Activated T-cell treated with anti-CD3 and anti-CD28 coated beads, Interleukin-2, amount 50 U/mL, for 24 hours (primary cell): ENCODE results near the gene LAMA5.

Experiments used
- DNase-seq: peaks from one replicate; pipeline ENCODE4 v3.0.0-alpha.2; 2020
- H3K27ac Mint-ChIP-seq: 2 replicates; pipeline ENCODE4 v1.8.0; 2020; ENCODE audit warnings: mild to moderate bottlenecking, mixed read lengths
- H3K27me3 Mint-ChIP-seq: 2 replicates; pipeline ENCODE4 v1.8.0; 2020; ENCODE audit warnings: mixed read lengths
- H3K36me3 Mint-ChIP-seq: 2 replicates; pipeline ENCODE4 v1.8.0; 2020; ENCODE audit warnings: low read depth, mixed read lengths
- H3K4me1 Mint-ChIP-seq: 2 replicates; pipeline ENCODE4 v1.8.0; 2020; ENCODE audit warnings: low read depth, mixed read lengths
- H3K4me3 Mint-ChIP-seq: 2 replicates; pipeline ENCODE4 v1.8.0; 2020; ENCODE audit warnings: mild to moderate bottlenecking, moderate library complexity, mixed read lengths
- H3K9me3 Mint-ChIP-seq: 2 replicates; pipeline ENCODE4 v1.8.0; 2020; ENCODE audit warnings: mixed read lengths

Gene LAMA5

GRCh38 chr20:62305149-62305764 lies 61.9 kb downstream of the LAMA5 start:
- Mint-ChIP-seq H3K36me3 (peaks cover 59% of the 10 kb centered on the region), H3K27me3 (no peaks in the 10 kb centered on the region), H3K9me3 (no peaks in the 10 kb centered on the region), H3K4me3 (peak overlapping the region; percentile 95), H3K4me1 (peaks cover 32% of the 10 kb centered on the region), H3K27ac (peak overlapping the region; percentile 91)
- no peak for DNase-seq

- Mint-ChIP-seq H3K27ac (peak overlapping the region; percentile 91), H3K36me3 (peaks cover 59% of the 10 kb centered on the region), H3K4me3 (peak overlapping the region; percentile 95), H3K27me3 (no peaks in the 10 kb centered on the region), H3K4me1 (peaks cover 35% of the 10 kb centered on the region), H3K9me3 (no peaks in the 10 kb centered on the region)
- no peak for DNase-seq
These were observed 62.6 kb downstream of the LAMA5 start for GRCh38 chr20:62304331-62305148.

- Mint-ChIP-seq H3K27ac (peak overlapping the region; percentile 91), H3K36me3 (peaks cover 53% of the 10 kb centered on the region), H3K27me3 (no peaks in the 10 kb centered on the region), H3K9me3 (no peaks in the 10 kb centered on the region), H3K4me3 (peak overlapping the region; percentile 95), H3K4me1 (peaks cover 35% of the 10 kb centered on the region)
- no peak for DNase-seq
These were observed 63.5 kb downstream of the LAMA5 start for GRCh38 chr20:62303340-62304226.

GRCh38 chr20:62303062-62303339 lies 64.1 kb downstream of the LAMA5 start:
- Mint-ChIP-seq H3K27ac (peak overlapping the region; percentile 98), H3K4me1 (peaks cover 35% of the 10 kb centered on the region), H3K4me3 (peak overlapping the region; percentile 95), H3K9me3 (no peaks in the 10 kb centered on the region), H3K36me3 (peaks cover 47% of the 10 kb centered on the region), H3K27me3 (no peaks in the 10 kb centered on the region)
- DNase-seq, result no peak

- Mint-ChIP-seq H3K4me3 (peak within 1 kb of the TSS; percentile 95), H3K9me3 (no peaks in the 10 kb centered on the region), H3K36me3 (peaks cover 42% of the 10 kb centered on the region), H3K4me1 (peaks cover 35% of the 10 kb centered on the region), H3K27me3 (no peaks in the 10 kb centered on the region), H3K27ac (peak within 1 kb of the TSS; percentile 98)
- peak; percentile 99 for DNase-seq
These were observed 64.6 kb downstream of the LAMA5 start, which contains the start of gene ADRM1 for GRCh38 chr20:62302341-62303061. Gene ADRM1, plus strand, starts transcription at chr20:62302997. Its CDS starts 572 bp downstream, at chr20:62303569.

- peak overlapping the region; percentile 84 for H3K4me3 Mint-ChIP-seq
- no peaks in the 10 kb centered on the region for H3K9me3 Mint-ChIP-seq
- peaks cover 35% of the 10 kb centered on the region for H3K36me3 Mint-ChIP-seq
- peak overlapping the region; percentile 98 for H3K27ac Mint-ChIP-seq
- H3K27me3 Mint-ChIP-seq, result no peaks in the 10 kb centered on the region
- DNase-seq, result peak; percentile 91
- peaks cover 35% of the 10 kb centered on the region for H3K4me1 Mint-ChIP-seq
These were observed 65.3 kb downstream of the LAMA5 start for GRCh38 chr20:62301773-62302340.

- peaks cover 35% of the 10 kb centered on the region for H3K4me1 Mint-ChIP-seq
- H3K4me3 Mint-ChIP-seq, result no peak overlapping the region
- no peak for DNase-seq
- no peaks in the 10 kb centered on the region for H3K27me3 Mint-ChIP-seq
- H3K27ac Mint-ChIP-seq, result peak overlapping the region; percentile 42
- peaks cover 29% of the 10 kb centered on the region for H3K36me3 Mint-ChIP-seq
- no peaks in the 10 kb centered on the region for H3K9me3 Mint-ChIP-seq
These were observed 65.9 kb downstream of the LAMA5 start for GRCh38 chr20:62301111-62301668.

GRCh38 chr20:62300319-62300718 lies 66.8 kb downstream of the LAMA5 start:
- Mint-ChIP-seq H3K27ac (no peak overlapping the region), H3K9me3 (no peaks in the 10 kb centered on the region), H3K27me3 (no peaks in the 10 kb centered on the region), H3K36me3 (peaks cover 29% of the 10 kb centered on the region), H3K4me3 (no peak overlapping the region), H3K4me1 (peaks cover 26% of the 10 kb centered on the region)
- DNase-seq, result no peak

GRCh38 chr20:62299666-62300236 lies 67.4 kb downstream of the LAMA5 start:
- peaks cover 20% of the 10 kb centered on the region for H3K4me1 Mint-ChIP-seq
- no peaks in the 10 kb centered on the region for H3K9me3 Mint-ChIP-seq
- no peaks in the 10 kb centered on the region for H3K27me3 Mint-ChIP-seq
- peaks cover 29% of the 10 kb centered on the region for H3K36me3 Mint-ChIP-seq
- no peak overlapping the region for H3K27ac Mint-ChIP-seq
- DNase-seq, result no peak
- no peak overlapping the region for H3K4me3 Mint-ChIP-seq

- H3K27ac Mint-ChIP-seq, result no peak overlapping the region
- H3K36me3 Mint-ChIP-seq, result peaks cover 27% of the 10 kb centered on the region
These were observed 68.4 kb downstream of the LAMA5 start for GRCh38 chr20:62298577-62299249.

GRCh38 chr20:62297449-62298227 lies 69.5 kb downstream of the LAMA5 start:
- no peaks in the 10 kb centered on the region for H3K9me3 Mint-ChIP-seq
- no peaks in the 10 kb centered on the region for H3K27me3 Mint-ChIP-seq
- DNase-seq, result no peak
- peaks cover 27% of the 10 kb centered on the region for H3K36me3 Mint-ChIP-seq
- H3K4me3 Mint-ChIP-seq, result no peak overlapping the region
- H3K4me1 Mint-ChIP-seq, result peaks cover 11% of the 10 kb centered on the region
- H3K27ac Mint-ChIP-seq, result no peak overlapping the region

More at GRCh38 chr20:62298577-62299249, 68.4 kb downstream of the LAMA5 start:
- Mint-ChIP-seq H3K27me3 (no peaks in the 10 kb centered on the region), H3K4me1 (peaks cover 11% of the 10 kb centered on the region), H3K4me3 (no peak overlapping the region), H3K9me3 (no peaks in the 10 kb centered on the region)
- no peak for DNase-seq

- no peaks in the 10 kb centered on the region for H3K27me3 Mint-ChIP-seq
- no peak overlapping the region for H3K4me3 Mint-ChIP-seq
- no peak overlapping the region for H3K27ac Mint-ChIP-seq
- no peak for DNase-seq
- H3K9me3 Mint-ChIP-seq, result no peaks in the 10 kb centered on the region
- peaks cover 33% of the 10 kb centered on the region for H3K36me3 Mint-ChIP-seq
- peaks cover 14% of the 10 kb centered on the region for H3K4me1 Mint-ChIP-seq
These were observed 70.2 kb downstream of the LAMA5 start for GRCh38 chr20:62296724-62297448.
